GM23338 (cell line): ENCODE measurements around the gene RAB8B. TPM values are rescaled to one million over a fixed set of nuclear protein-coding genes. Genes with fewer than 3 reads are reported as not detected.

ENCODE experiments used
- ATAC-seq: fragments of 200-7000 bp; cut with Tn5 transposase; 3 replicates; pipeline ENCODE4 v1.9.1; 2020
- DNase-seq: peaks from one replicate; pipeline ENCODE4 v3.0.0-alpha.2; 2015; ENCODE audit warnings: low spot score
- H2AFZ ChIP-seq: fragments of 200-600 bp; sonication (generic); 2 replicates; pipeline ENCODE4 v1.8.0; 2016; ENCODE audit warnings: antibody characterized with exemption, mild to moderate bottlenecking, moderate library complexity
- H3F3A ChIP-seq: fragments of 200-600 bp; sonication (generic); replicated peaks from 2 replicates; pipeline ENCODE4 v1.8.0; 2017; ENCODE audit warnings: antibody characterized with exemption, mixed run types, low read depth
- H3K27ac ChIP-seq: fragments of 200-600 bp; sonication (generic); 2 replicates; pipeline ENCODE4 v1.6.1; 2016; ENCODE audit warnings: low read depth
- H3K27me3 ChIP-seq: fragments of 200-600 bp; sonication (generic); 2 replicates; pipeline ENCODE4 v1.8.0; 2016; ENCODE audit warnings: mild to moderate bottlenecking, mixed run types, moderate library complexity; ENCODE audit not compliant: insufficient read depth
- H3K36me3 ChIP-seq: fragments of 200-600 bp; sonication (generic); 2 replicates; pipeline ENCODE4 v1.8.0; 2016; ENCODE audit warnings: mild to moderate bottlenecking; ENCODE audit not compliant: insufficient read depth
- H3K4me1 ChIP-seq: fragments of 200-600 bp; sonication (generic); 2 replicates; pipeline ENCODE4 v1.8.0; 2016; ENCODE audit warnings: mild to moderate bottlenecking, moderate library complexity; ENCODE audit not compliant: insufficient read depth
- H3K4me2 ChIP-seq: fragments of 200-600 bp; sonication (generic); 2 replicates; pipeline ENCODE4 v1.7.1; 2017; ENCODE audit warnings: mixed run types
- H3K4me3 ChIP-seq: fragments of 200-600 bp; sonication (generic); 2 replicates; pipeline ENCODE4 v1.6.1; 2016; ENCODE audit warnings: mixed run types
- H3K79me2 ChIP-seq: fragments of 200-600 bp; sonication (generic); replicated peaks from 2 replicates; pipeline ENCODE4 v1.8.0; 2017; ENCODE audit warnings: mild to moderate bottlenecking; ENCODE audit not compliant: insufficient read depth
- H3K9me2 ChIP-seq: fragments of 200-600 bp; sonication (generic); 2 replicates; pipeline ENCODE4 v1.8.0; 2017; ENCODE audit not compliant: insufficient read depth
- H4K20me1 ChIP-seq: fragments of 200-600 bp; sonication (generic); replicated peaks from 2 replicates; pipeline ENCODE4 v1.8.0; 2017; ENCODE audit warnings: mild to moderate bottlenecking; ENCODE audit not compliant: insufficient read depth
- H3K27ac Mint-ChIP-seq: 2 replicates; pipeline ENCODE4 v1.8.0; 2020; ENCODE audit warnings: inconsistent platforms, mild to moderate bottlenecking, moderate library complexity, mixed read lengths
- H3K27me3 Mint-ChIP-seq: 3 replicates; pipeline ENCODE4 v1.8.0; 2022; ENCODE audit warnings: low read depth, mild to moderate bottlenecking, moderate library complexity, mixed read lengths, inconsistent platforms; ENCODE audit not compliant: insufficient read depth, poor library complexity
- H3K36me3 Mint-ChIP-seq: 3 replicates; pipeline ENCODE4 v1.8.0; 2021; ENCODE audit warnings: low read depth, mild to moderate bottlenecking, inconsistent platforms, moderate library complexity, mixed read lengths
- H3K4me1 Mint-ChIP-seq: 3 replicates; pipeline ENCODE4 v1.8.0; 2020; ENCODE audit warnings: mild to moderate bottlenecking, inconsistent platforms, mixed read lengths
- H3K4me3 Mint-ChIP-seq: 3 replicates; pipeline ENCODE4 v1.8.0; 2021; ENCODE audit warnings: moderate library complexity, mild to moderate bottlenecking, inconsistent platforms, mixed read lengths
- H3K9me3 Mint-ChIP-seq: 3 replicates; pipeline ENCODE4 v1.8.0; 2020; ENCODE audit warnings: moderate library complexity, mild to moderate bottlenecking, inconsistent platforms, mixed read lengths
- CREB1 ChIP-seq: fragments of 250-450 bp; sonication (Bioruptor Pico); IDR thresholded peaks from 2 replicates; pipeline ENCODE4 v1.5.0; 2020; ENCODE audit warnings: low read depth, mild to moderate bottlenecking, moderate library complexity
- ETS1 ChIP-seq: IDR thresholded peaks from 2 replicates; pipeline ENCODE4 v1.6.1; 2016; ENCODE audit warnings: antibody characterized with exemption
- JUNB ChIP-seq: IDR thresholded peaks from one replicate; pipeline ENCODE4 v1.6.1; 2016; ENCODE audit warnings: antibody characterized with exemption; ENCODE audit not compliant: unreplicated experiment
- NANOG ChIP-seq: IDR thresholded peaks from 2 replicates; pipeline ENCODE4 v1.6.1; 2016; ENCODE audit warnings: antibody characterized with exemption, borderline replicate concordance
- POLR2AphosphoS5 ChIP-seq: IDR thresholded peaks from 2 replicates; pipeline ENCODE4 v1.6.1; 2016; ENCODE audit warnings: antibody characterized with exemption, low read depth
- ZNF114 ChIP-seq: fragments of 250-450 bp; sonication (Bioruptor Pico); IDR thresholded peaks from 2 replicates; pipeline ENCODE4 v1.5.0; 2020; ENCODE audit warnings: mild to moderate bottlenecking, moderate library complexity
- ZNF462 ChIP-seq: fragments of 250-450 bp; sonication (Bioruptor Pico); IDR thresholded peaks from 2 replicates; pipeline ENCODE4 v1.5.0; 2020; ENCODE audit warnings: mild to moderate bottlenecking, moderate library complexity
- polyA plus RNA-seq: library from polyadenylated mRNA; unstranded; fragments of >200 nt; fragmentation: Nextera tagmentation; extraction: Ambion mirVana; gene quantifications from 2 replicates; pipeline ENCODE4 v1.2.1, GENCODE V29; 2016
- total RNA-seq: library from RNA; depleted of rRNA; stranded (reverse); fragments of >200 nt; shearing (Covaris generic); gene quantifications from 2 replicates; pipeline ENCODE4 v1.2.3, GENCODE V29; 2014

Gene RAB8B
- total and polyA plus RNA-seq, 2 experiments from 2014 or later, result 23.2 to 41.7 TPM

- no peaks in the 10 kb centered on the region for H3F3A ChIP-seq
- H3K36me3 Mint-ChIP-seq, result peaks cover 36% of the 10 kb centered on the region
- 0 out of 2 replicates have a peak overlapping the region, but pooled peaks have one; percentile 74 for H3K27ac Mint-ChIP-seq
- TF ChIP-seq ZNF462 (CRISPR knock-in tag) (no peak), CREB1 (CRISPR knock-in tag) (no peak), ZNF114 (no peak), NANOG (no peak), JUNB (no peak)
- H3K4me3 ChIP-seq, result no peak overlapping the region
- peaks cover 37% of the 10 kb centered on the region for H3K79me2 ChIP-seq
- H4K20me1 ChIP-seq, result peaks cover 5% of the 10 kb centered on the region; the same call in 1 of the 2 replicates
- no peak overlapping the region for H3K27ac ChIP-seq
- no peak overlapping the region for H2AFZ ChIP-seq
- H3K27me3 ChIP-seq, result no peaks in the 10 kb centered on the region
- peaks cover 21% of the 10 kb centered on the region for H3K9me3 Mint-ChIP-seq
- peaks cover 6% of the 10 kb centered on the region for H3K27me3 Mint-ChIP-seq
- no peaks in the 10 kb centered on the region for H3K4me1 ChIP-seq
- no peaks in the 10 kb centered on the region for H3K4me1 Mint-ChIP-seq
- no peaks in the 10 kb centered on the region for H3K36me3 ChIP-seq
- no peak overlapping the region for H3K4me3 Mint-ChIP-seq
- no peaks in the 10 kb centered on the region for H3K9me2 ChIP-seq
- ATAC-seq (no peak), DNase-seq (no peak)
- H3K4me2 ChIP-seq, result no peak overlapping the region
Measured at GRCh38 chr15:63241316-63241715, 51.9 kb downstream of the RAB8B start.

- H3K4me3 Mint-ChIP-seq, result no peak overlapping the region
- no peaks in the 10 kb centered on the region for H3K4me1 Mint-ChIP-seq
- no peak for TF ChIP-seq ETS1
- no peak for TF ChIP-seq POLR2AphosphoS5
Measured at GRCh38 chr15:63243101-63243500, 53.7 kb downstream of the RAB8B start.

More at GRCh38 chr15:63243101-63243500, 53.7 kb downstream of the RAB8B start:
- Histone ChIP-seq H3K27me3 (no peaks in the 10 kb centered on the region), H3K9me2 (no peaks in the 10 kb centered on the region), H3K79me2 (peaks cover 23% of the 10 kb centered on the region), H4K20me1 (peaks cover 5% of the 10 kb centered on the region; the same call in 1 of the 2 replicates), H3K4me1 (no peaks in the 10 kb centered on the region), H3F3A (no peaks in the 10 kb centered on the region), H3K36me3 (no peaks in the 10 kb centered on the region; the same call in 1 of the 2 replicates), H3K4me3 (no peak overlapping the region), H3K27ac (no peak overlapping the region), H3K4me2 (no peak overlapping the region), H2AFZ (no peak overlapping the region)
- H3K27ac Mint-ChIP-seq, result no peak overlapping the region
- peaks cover 21% of the 10 kb centered on the region for H3K9me3 Mint-ChIP-seq
- ATAC-seq (no peak), DNase-seq (no peak)
- H3K27me3 Mint-ChIP-seq, result peaks cover 4% of the 10 kb centered on the region
- peaks cover 40% of the 10 kb centered on the region for H3K36me3 Mint-ChIP-seq
